HG02938 (cell line): ENCODE data around the gene NUDT12.

Experiments
- ATAC-seq: cut with Tn5 transposase; IDR thresholded peaks from one replicate; pipeline ENCODE4 v1.9.1; 2021; ENCODE audit warnings: mild to moderate bottlenecking, moderate library complexity; ENCODE audit not compliant: unreplicated experiment

NUDT12 gene

GRCh38 chr5:103562453-103563157, at the start of gene NUDT12:
Gene NUDT12, minus strand, starts transcription at chr5:103562789. Its CDS starts 2,541 bp downstream, at chr5:103560248.
- peak; percentile 82 for ATAC-seq

GRCh38 chr5:103607346-103607745, 44.8 kb upstream of the NUDT12 start:
- no peak for ATAC-seq

GRCh38 chr5:103605277-103605676, 42.7 kb upstream of the NUDT12 start:
- no peak for ATAC-seq

GRCh38 chr5:103602438-103602837, 39.8 kb upstream of the NUDT12 start:
- ATAC-seq, result no peak

GRCh38 chr5:103601314-103601713, 38.7 kb upstream of the NUDT12 start:
- ATAC-seq, result no peak

- ATAC-seq, result no peak
Measured at GRCh38 chr5:103600086-103600485, 37.5 kb upstream of the NUDT12 start.

GRCh38 chr5:103598997-103599566, 36.5 kb upstream of the NUDT12 start:
- ATAC-seq, result no peak

- ATAC-seq, result no peak
Measured at GRCh38 chr5:103590221-103590620, 27.6 kb upstream of the NUDT12 start.

GRCh38 chr5:103589776-103590175, 27.2 kb upstream of the NUDT12 start:
- ATAC-seq, result no peak

- ATAC-seq, result no peak
Measured at GRCh38 chr5:103589357-103589756, 26.8 kb upstream of the NUDT12 start.

- ATAC-seq, result no peak
Measured at GRCh38 chr5:103587185-103587748, 24.7 kb upstream of the NUDT12 start.

- ATAC-seq, result no peak
Measured at GRCh38 chr5:103582364-103582763, 19.8 kb upstream of the NUDT12 start.

- no peak for ATAC-seq
Measured at GRCh38 chr5:103573411-103573810, 10.8 kb upstream of the NUDT12 start.

- ATAC-seq, result no peak
Measured at GRCh38 chr5:103572454-103572853, 9.9 kb upstream of the NUDT12 start.

- no peak for ATAC-seq
Measured at GRCh38 chr5:103571730-103572129, 9.1 kb upstream of the NUDT12 start.

- ATAC-seq, result no peak
Measured at GRCh38 chr5:103569313-103570060, 6.9 kb upstream of the NUDT12 start.

GRCh38 chr5:103565719-103566118, 3.1 kb upstream of the NUDT12 start:
- ATAC-seq, result no peak

GRCh38 chr5:103561685-103562452, 720 bp downstream of the NUDT12 start:
- peak; percentile 55 for ATAC-seq

GRCh38 chr5:103560826-103561225, 1.8 kb downstream of the NUDT12 start:
- no peak for ATAC-seq

GRCh38 chr5:103546858-103547257, 15.7 kb downstream of the NUDT12 start:
- ATAC-seq, result peak; percentile 61

GRCh38 chr5:103542441-103542840, 20.1 kb downstream of the NUDT12 start:
- ATAC-seq, result no peak
